Neural progenitor cell (in vitro differentiated cells): ENCODE results near the gene LRP5. TPM values are rescaled to one million over a fixed set of nuclear protein-coding genes. Genes with fewer than 3 reads are reported as not detected.

Experiments used
- DNase-seq: peaks from one replicate; pipeline ENCODE4 v3.0.0-alpha.2; 2016; ENCODE audit warnings: low spot score
- H2AFZ ChIP-seq: fragments of 200-600 bp; sonication (generic); replicated peaks from 2 replicates; pipeline ENCODE4 v1.6.1; 2016; ENCODE audit warnings: antibody characterized with exemption
- H3F3A ChIP-seq: fragments of 200-600 bp; sonication (generic); 2 replicates; pipeline ENCODE4 v1.6.1; 2016; ENCODE audit warnings: antibody characterized with exemption, low read depth
- H3K27ac ChIP-seq: fragments of 200-600 bp; sonication (generic); 2 replicates; pipeline ENCODE4 v1.5.1; 2016; ENCODE audit warnings: mild to moderate bottlenecking
- H3K27me3 ChIP-seq: fragments of 200-600 bp; sonication (generic); 2 replicates; pipeline ENCODE4 v1.6.1; 2016; ENCODE audit warnings: mild to moderate bottlenecking, moderate library complexity
- H3K36me3 ChIP-seq: fragments of 200-600 bp; sonication (generic); 2 replicates; pipeline ENCODE4 v1.5.1; 2016
- H3K4me1 ChIP-seq: fragments of 200-600 bp; sonication (generic); 2 replicates; pipeline ENCODE4 v1.6.1; 2016; ENCODE audit warnings: mixed run types
- H3K4me2 ChIP-seq: fragments of 200-600 bp; sonication (generic); 2 replicates; pipeline ENCODE4 v1.6.1; 2016
- H3K4me3 ChIP-seq: fragments of 200-600 bp; sonication (generic); 2 replicates; pipeline ENCODE4 v1.5.1; 2016
- H3K79me2 ChIP-seq: fragments of 200-600 bp; sonication (generic); 2 replicates; pipeline ENCODE4 v1.6.1; 2016; ENCODE audit warnings: low read depth
- H3K9ac ChIP-seq: fragments of 200-600 bp; sonication (generic); 2 replicates; pipeline ENCODE4 v1.6.1; 2016
- H3K9me3 ChIP-seq: fragments of 200-600 bp; sonication (generic); 2 replicates; pipeline ENCODE4 v1.5.1; 2016; ENCODE audit warnings: low read depth
- H4K20me1 ChIP-seq: fragments of 200-600 bp; sonication (generic); 2 replicates; pipeline ENCODE4 v1.6.1; 2016; ENCODE audit warnings: low read depth
- H3K27ac Mint-ChIP-seq: 3 replicates; pipeline ENCODE4 v1.8.0; 2021; ENCODE audit warnings: mixed read lengths
- H3K27me3 Mint-ChIP-seq: 2 replicates; pipeline ENCODE4 v1.8.0; 2022; ENCODE audit warnings: low read depth, mild to moderate bottlenecking, inconsistent platforms, moderate library complexity, mixed read lengths; ENCODE audit not compliant: insufficient read depth
- H3K36me3 Mint-ChIP-seq: 3 replicates; pipeline ENCODE4 v1.8.0; 2021; ENCODE audit warnings: mixed read lengths
- H3K4me1 Mint-ChIP-seq: 3 replicates; pipeline ENCODE4 v1.8.0; 2021; ENCODE audit warnings: mixed read lengths
- H3K4me3 Mint-ChIP-seq: 3 replicates; pipeline ENCODE4 v1.8.0; 2021; ENCODE audit warnings: mild to moderate bottlenecking, moderate library complexity, mixed read lengths
- H3K9me3 Mint-ChIP-seq: 3 replicates; pipeline ENCODE4 v1.8.0; 2020; ENCODE audit warnings: mixed read lengths
- EZH2 ChIP-seq: fragments of 200-600 bp; sonication (generic); IDR thresholded peaks from 2 replicates; pipeline ENCODE4 v1.6.1; 2017; ENCODE audit warnings: antibody characterized with exemption, mild to moderate bottlenecking, moderate library complexity
- EZH2phosphoT487 ChIP-seq: fragments of 200-600 bp; sonication (generic); IDR thresholded peaks from 2 replicates; pipeline ENCODE4 v1.6.1; 2017; ENCODE audit warnings: antibody characterized with exemption
- total RNA-seq: library from RNA; depleted of rRNA; stranded (reverse); fragments of >200 nt; gene quantifications from 2 replicates; pipeline ENCODE4 v1.2.3, GENCODE V29; 2015; ENCODE audit warnings: low replicate concordance
- TF ChIP-seq, protein P1 (sequence below): fragments of 200-600 bp; sonication (generic); IDR thresholded peaks from 2 replicates; pipeline ENCODE4 v1.5.1; 2017; ENCODE audit warnings: antibody characterized with exemption, mild to moderate bottlenecking

The LRP5 gene
- total RNA-seq, 1 donor from 2014 or later = 7.3 TPM

- Histone ChIP-seq H3K4me3 (no peak overlapping the region), H3F3A (peaks cover 17% of the 10 kb centered on the region), H4K20me1 (peaks cover 2% of the 10 kb centered on the region), H3K27ac (no peak overlapping the region), H3K4me2 (no peak overlapping the region), H3K9me3 (no peaks in the 10 kb centered on the region), H3K79me2 (peaks cover 72% of the 10 kb centered on the region), H3K36me3 (no peaks in the 10 kb centered on the region), H3K4me1 (peaks cover 49% of the 10 kb centered on the region), H3K27me3 (no peaks in the 10 kb centered on the region), H2AFZ (no peak overlapping the region), H3K9ac (no peak overlapping the region)
- Mint-ChIP-seq H3K36me3 (peaks cover 3% of the 10 kb centered on the region), H3K27ac (peak overlapping the region; percentile 63), H3K4me1 (peaks cover 47% of the 10 kb centered on the region), H3K4me3 (no peak overlapping the region), H3K9me3 (peaks cover 3% of the 10 kb centered on the region), H3K27me3 (peaks cover 3% of the 10 kb centered on the region)
- peak; percentile 56 for DNase-seq
- TF ChIP-seq, protein P1, sequence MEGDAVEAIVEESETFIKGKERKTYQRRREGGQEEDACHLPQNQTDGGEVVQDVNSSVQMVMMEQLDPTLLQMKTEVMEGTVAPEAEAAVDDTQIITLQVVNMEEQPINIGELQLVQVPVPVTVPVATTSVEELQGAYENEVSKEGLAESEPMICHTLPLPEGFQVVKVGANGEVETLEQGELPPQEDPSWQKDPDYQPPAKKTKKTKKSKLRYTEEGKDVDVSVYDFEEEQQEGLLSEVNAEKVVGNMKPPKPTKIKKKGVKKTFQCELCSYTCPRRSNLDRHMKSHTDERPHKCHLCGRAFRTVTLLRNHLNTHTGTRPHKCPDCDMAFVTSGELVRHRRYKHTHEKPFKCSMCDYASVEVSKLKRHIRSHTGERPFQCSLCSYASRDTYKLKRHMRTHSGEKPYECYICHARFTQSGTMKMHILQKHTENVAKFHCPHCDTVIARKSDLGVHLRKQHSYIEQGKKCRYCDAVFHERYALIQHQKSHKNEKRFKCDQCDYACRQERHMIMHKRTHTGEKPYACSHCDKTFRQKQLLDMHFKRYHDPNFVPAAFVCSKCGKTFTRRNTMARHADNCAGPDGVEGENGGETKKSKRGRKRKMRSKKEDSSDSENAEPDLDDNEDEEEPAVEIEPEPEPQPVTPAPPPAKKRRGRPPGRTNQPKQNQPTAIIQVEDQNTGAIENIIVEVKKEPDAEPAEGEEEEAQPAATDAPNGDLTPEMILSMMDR = peak; percentile 47
- TF ChIP-seq EZH2phosphoT487 (no peak), EZH2 (no peak)
Observed at GRCh38 chr11:68325183-68325906, 13.0 kb downstream of the LRP5 start.

- Histone ChIP-seq H3K79me2 (peaks cover 67% of the 10 kb centered on the region), H3F3A (peaks cover 20% of the 10 kb centered on the region), H3K27me3 (no peaks in the 10 kb centered on the region), H3K9me3 (no peaks in the 10 kb centered on the region), H3K36me3 (no peaks in the 10 kb centered on the region), H3K4me2 (no peak overlapping the region), H3K4me1 (peaks cover 54% of the 10 kb centered on the region), H3K4me3 (no peak overlapping the region), H4K20me1 (peaks cover 7% of the 10 kb centered on the region), H3K27ac (no peak overlapping the region), H3K9ac (no peak overlapping the region), H2AFZ (no peak overlapping the region)
- Mint-ChIP-seq H3K4me1 (peaks cover 52% of the 10 kb centered on the region), H3K9me3 (no peaks in the 10 kb centered on the region), H3K27ac (peak overlapping the region; percentile 53), H3K4me3 (no peak overlapping the region), H3K27me3 (peaks cover 3% of the 10 kb centered on the region), H3K36me3 (no peaks in the 10 kb centered on the region)
- TF ChIP-seq EZH2 (no peak), EZH2phosphoT487 (no peak)
- TF ChIP-seq, protein P1 = no peak
- DNase-seq = no peak
Observed at GRCh38 chr11:68325907-68326220, 13.5 kb downstream of the LRP5 start.

GRCh38 chr11:68326334-68327215, 14.2 kb downstream of the LRP5 start:
- DNase-seq = no peak
- Mint-ChIP-seq H3K27ac (no peak overlapping the region), H3K4me3 (no peak overlapping the region), H3K4me1 (peaks cover 58% of the 10 kb centered on the region), H3K9me3 (no peaks in the 10 kb centered on the region), H3K36me3 (no peaks in the 10 kb centered on the region), H3K27me3 (peaks cover 3% of the 10 kb centered on the region)
- TF ChIP-seq EZH2phosphoT487 (no peak), EZH2 (no peak)
- TF ChIP-seq, protein P1 = no peak
- peaks cover 62% of the 10 kb centered on the region for H3K4me1 ChIP-seq
- no peak overlapping the region for H3K9ac ChIP-seq
- H2AFZ ChIP-seq = no peak overlapping the region
- H3K79me2 ChIP-seq = peaks cover 64% of the 10 kb centered on the region
- H4K20me1 ChIP-seq = peaks cover 10% of the 10 kb centered on the region
- H3F3A ChIP-seq = peaks cover 20% of the 10 kb centered on the region
- no peak overlapping the region for H3K27ac ChIP-seq
- H3K36me3 ChIP-seq = no peaks in the 10 kb centered on the region
- H3K27me3 ChIP-seq = no peaks in the 10 kb centered on the region
- no peaks in the 10 kb centered on the region for H3K9me3 ChIP-seq
- no peak overlapping the region for H3K4me2 ChIP-seq
- H3K4me3 ChIP-seq = no peak overlapping the region
